Measurements from ENCODE around the gene PEPD.
"Not testable (repeated sequence)": the region's sequence is repeated elsewhere in the genome, so short reads cannot be mapped to it uniquely, and the experiment has no call there.

PEPD gene

GRCh38 chr19:33521480-33522370 is at the start of gene PEPD:
TSS of gene PEPD (minus strand) at chr19:33521791. CDS start at chr19:33521760, 31 bp downstream.
- DNase-seq (ENCODE audit: low read depth) = peak; percentile 75

- DNase-seq (ENCODE audit: low read depth) = no peak
Measured at GRCh38 chr19:33569821-33570220, 48.2 kb upstream of the PEPD start.

- DNase-seq (ENCODE audit: low read depth) = no peak
Measured at GRCh38 chr19:33568706-33569105, 47.1 kb upstream of the PEPD start.

- DNase-seq (ENCODE audit: low read depth) = no peak
Measured at GRCh38 chr19:33564836-33565338, 43.3 kb upstream of the PEPD start.

GRCh38 chr19:33562636-33563035 is 41.0 kb upstream of the PEPD start:
- no peak for DNase-seq (ENCODE audit: low read depth)

GRCh38 chr19:33561666-33562065 is 40.1 kb upstream of the PEPD start:
- DNase-seq (ENCODE audit: low read depth) = not testable (repeated sequence)

GRCh38 chr19:33561261-33561660 is 39.7 kb upstream of the PEPD start:
- DNase-seq (ENCODE audit: low read depth) = no peak

GRCh38 chr19:33559996-33560395 is 38.4 kb upstream of the PEPD start:
- DNase-seq (ENCODE audit: low read depth) = no peak

- DNase-seq (ENCODE audit: low read depth) = no peak
Measured at GRCh38 chr19:33558856-33559255, 37.3 kb upstream of the PEPD start.

GRCh38 chr19:33558151-33558550 is 36.6 kb upstream of the PEPD start:
- DNase-seq (ENCODE audit: low read depth) = no peak

- no peak for DNase-seq (ENCODE audit: low read depth)
Measured at GRCh38 chr19:33557720-33558119, 36.1 kb upstream of the PEPD start.

- no peak for DNase-seq (ENCODE audit: low read depth)
Measured at GRCh38 chr19:33557196-33557595, 35.6 kb upstream of the PEPD start.

- DNase-seq (ENCODE audit: low read depth) = no peak
Measured at GRCh38 chr19:33556261-33556660, 34.7 kb upstream of the PEPD start.

GRCh38 chr19:33555726-33556125 is 34.1 kb upstream of the PEPD start:
- DNase-seq (ENCODE audit: low read depth) = not testable (repeated sequence)

GRCh38 chr19:33554821-33555220 is 33.2 kb upstream of the PEPD start:
- DNase-seq (ENCODE audit: low read depth) = no peak

- DNase-seq (ENCODE audit: low read depth) = no peak
Measured at GRCh38 chr19:33554391-33554790, 32.8 kb upstream of the PEPD start.

GRCh38 chr19:33553530-33554310 is 32.1 kb upstream of the PEPD start:
- no peak for DNase-seq (ENCODE audit: low read depth)

- no peak for DNase-seq (ENCODE audit: low read depth)
Measured at GRCh38 chr19:33552928-33553279, 31.3 kb upstream of the PEPD start.

GRCh38 chr19:33552191-33552927 is 30.8 kb upstream of the PEPD start:
- no peak for DNase-seq (ENCODE audit: low read depth)

GRCh38 chr19:33551676-33552075 is 30.1 kb upstream of the PEPD start:
- DNase-seq (ENCODE audit: low read depth) = no peak

- DNase-seq (ENCODE audit: low read depth) = no peak
Measured at GRCh38 chr19:33550768-33551167, 29.2 kb upstream of the PEPD start.

GRCh38 chr19:33547676-33548075 is 26.1 kb upstream of the PEPD start:
- DNase-seq (ENCODE audit: low read depth) = no peak
